ENCODE measurements around the gene NPB. TPM values are rescaled to one million over a fixed set of nuclear protein-coding genes. Genes with fewer than 3 reads are reported as not detected.

NPB gene
- total RNA-seq, 1 donor = 0.43 TPM

GRCh38 chr17:81884520-81884919 is 17.5 kb upstream of the NPB start:
- DNase-seq (ENCODE audit: low read depth) = no peak
- TF ChIP-seq CTCF (IDR thresholded peaks at IDR 0.05; ENCODE audit: insufficient read depth, low read depth, low read length) = no peak

GRCh38 chr17:81884968-81885367 is 17.1 kb upstream of the NPB start:
- no peak for TF ChIP-seq CTCF (IDR thresholded peaks at IDR 0.05; ENCODE audit: insufficient read depth, low read depth, low read length)
- no peak for DNase-seq (ENCODE audit: low read depth)
- no peak overlapping the region for H3K4me3 ChIP-seq (ENCODE audit: low read depth, low read length)

More at GRCh38 chr17:81884520-81884919, 17.5 kb upstream of the NPB start:
- H3K4me3 ChIP-seq (ENCODE audit: low read depth, low read length) = no peak overlapping the region

GRCh38 chr17:81885454-81885853 is 16.6 kb upstream of the NPB start:
- TF ChIP-seq CTCF (IDR thresholded peaks at IDR 0.05; ENCODE audit: insufficient read depth, low read depth, low read length) = no peak
- no peak overlapping the region for H3K4me3 ChIP-seq (ENCODE audit: low read depth, low read length)
- no peak for DNase-seq (ENCODE audit: low read depth)

- TF ChIP-seq CTCF (IDR thresholded peaks at IDR 0.05; ENCODE audit: insufficient read depth, low read depth, low read length) = no peak
- H3K4me3 ChIP-seq (ENCODE audit: low read depth, low read length) = no peak overlapping the region
- DNase-seq (ENCODE audit: low read depth) = no peak
Observed at GRCh38 chr17:81885869-81886548, 16.0 kb upstream of the NPB start.

GRCh38 chr17:81888105-81888987 is 13.7 kb upstream of the NPB start:
- no peak for DNase-seq (ENCODE audit: low read depth)
- H3K4me3 ChIP-seq (ENCODE audit: low read depth, low read length) = no peak overlapping the region
- no peak for TF ChIP-seq CTCF (IDR thresholded peaks at IDR 0.05; ENCODE audit: insufficient read depth, low read depth, low read length)

- DNase-seq (ENCODE audit: low read depth) = no peak
- no peak for TF ChIP-seq CTCF (IDR thresholded peaks at IDR 0.05; ENCODE audit: insufficient read depth, low read depth, low read length)
- no peak overlapping the region for H3K4me3 ChIP-seq (ENCODE audit: low read depth, low read length)
Observed at GRCh38 chr17:81888988-81889595, 12.9 kb upstream of the NPB start.

Measured in fibroblast of villous mesenchyme (primary cell).